HG03469 (cell line): ENCODE results near the gene RAPGEF6.
A peak's percentile ranks its signal among the peaks of the same experiment; 100 is the strongest.

Experiments
- ATAC-seq: cut with Tn5 transposase; IDR thresholded peaks from one replicate; pipeline ENCODE4 v1.9.1; 2021; ENCODE audit warnings: mild to moderate bottlenecking, moderate library complexity, moderate number of reproducible peaks; ENCODE audit not compliant: unreplicated experiment

Gene RAPGEF6

DNA sequence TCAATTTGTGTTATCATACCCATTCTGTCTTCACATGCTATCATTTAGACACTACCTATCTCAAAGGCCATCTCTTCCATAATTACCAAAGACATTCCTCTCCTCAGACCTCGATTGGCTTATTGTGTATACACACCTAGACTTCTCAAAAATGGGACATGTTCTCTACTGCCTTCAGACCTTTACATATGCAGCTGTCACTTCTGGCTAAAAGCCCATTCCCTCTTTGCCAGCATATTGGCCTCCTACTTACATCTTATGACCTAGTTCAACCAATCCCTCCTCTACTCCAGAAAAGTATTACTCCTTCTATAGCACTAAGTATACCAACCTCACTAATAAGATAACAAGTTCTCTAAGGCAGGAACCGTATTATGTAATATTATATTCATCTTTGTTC, 84.4 kb downstream of the RAPGEF6 start:
- ATAC-seq, result no peak

GRCh38 chr5:131548176-131548575, 86.9 kb downstream of the RAPGEF6 start:
- no peak for ATAC-seq

DNA sequence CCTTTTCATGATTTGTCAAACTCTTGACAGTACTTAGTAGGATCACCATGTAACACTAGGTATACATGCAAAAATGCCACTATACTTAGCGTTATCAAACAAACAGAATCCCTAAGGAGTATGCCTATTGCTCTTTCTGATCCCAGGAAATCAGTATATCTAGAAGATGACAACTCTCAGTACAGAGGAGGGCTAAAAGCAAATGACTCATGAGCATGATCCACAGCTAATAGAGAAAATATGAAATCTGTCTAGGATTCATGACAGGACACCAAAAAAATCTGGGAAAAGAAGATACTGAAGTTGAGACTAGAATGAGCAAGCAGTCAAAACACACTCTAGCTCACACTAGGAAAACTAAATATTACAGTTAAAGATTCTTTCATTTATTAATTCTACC, 89.2 kb downstream of the RAPGEF6 start:
- no peak for ATAC-seq

- ATAC-seq, result no peak
Measured at GRCh38 chr5:131542723-131543122, 92.3 kb downstream of the RAPGEF6 start.

DNA sequence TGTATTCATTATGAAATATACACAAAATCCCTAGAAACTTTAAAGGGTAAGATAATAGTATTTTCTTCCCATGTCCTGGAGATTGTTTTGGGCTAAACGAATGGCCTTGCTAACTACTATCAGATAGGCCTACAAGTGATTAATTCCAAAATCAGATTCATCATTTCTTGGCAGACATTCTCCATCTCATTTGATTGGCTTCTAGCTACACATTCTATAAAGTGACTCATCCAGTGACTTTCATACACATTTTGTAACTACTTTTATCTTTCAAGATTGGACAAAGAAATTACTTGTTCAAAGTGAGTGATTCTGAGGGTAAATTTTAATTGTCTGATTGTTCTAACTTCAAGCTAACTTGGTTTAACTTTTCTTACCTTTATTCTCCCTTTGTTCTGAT, 93.3 kb downstream of the RAPGEF6 start:
- ATAC-seq, result no peak

GRCh38 chr5:131541071-131541470, 94.0 kb downstream of the RAPGEF6 start:
- ATAC-seq, result no peak

- ATAC-seq, result no peak
Measured at GRCh38 chr5:131539251-131539650, 95.8 kb downstream of the RAPGEF6 start.

DNA sequence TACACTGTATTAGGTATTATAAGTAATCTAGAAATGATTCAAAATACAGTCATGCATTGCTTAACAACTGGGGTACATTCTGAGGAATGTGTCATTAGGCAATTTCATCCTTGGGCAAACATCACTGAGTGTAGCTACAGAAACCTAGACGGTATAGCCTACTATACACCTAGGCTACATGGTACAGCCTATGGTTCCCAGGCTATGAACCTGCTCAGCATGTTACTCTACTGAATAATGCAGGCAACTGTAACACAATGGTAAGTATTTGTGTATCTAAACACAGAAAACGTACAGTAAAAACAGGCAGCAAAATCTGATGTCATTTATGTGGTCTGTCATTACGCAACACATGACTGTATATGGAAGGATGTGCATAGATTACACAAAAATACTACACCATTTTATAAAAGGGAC, 96.8 kb downstream of the RAPGEF6 start:
- no peak for ATAC-seq

DNA sequence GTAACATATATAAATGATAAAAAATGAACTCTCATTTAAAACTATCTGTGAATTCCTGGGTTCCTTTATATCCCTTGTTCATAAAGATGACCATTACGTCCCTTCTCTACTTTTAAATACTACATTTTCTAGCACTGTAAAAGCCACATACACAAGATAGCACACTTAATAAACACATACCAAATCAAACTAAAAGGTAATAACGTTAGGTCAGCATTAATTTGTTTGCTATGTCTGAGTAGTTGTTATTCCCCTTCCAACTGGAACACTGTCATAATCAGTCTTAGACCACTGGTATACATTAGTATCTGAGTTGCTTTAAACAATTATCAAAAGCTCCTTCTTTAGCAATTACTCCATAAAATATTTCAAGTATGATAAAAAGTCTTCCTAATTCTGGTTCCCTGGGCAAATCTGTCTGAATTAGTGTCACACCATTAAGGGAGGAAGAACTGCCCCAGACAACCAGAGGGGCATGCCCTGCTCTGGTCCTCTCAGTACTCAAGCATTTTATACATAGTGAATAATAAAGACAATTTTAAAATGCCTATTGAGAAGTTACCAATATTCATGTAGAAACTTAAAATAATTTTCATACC, 98.1 kb downstream of the RAPGEF6 start:
- no peak for ATAC-seq

- ATAC-seq, result peak; percentile 84
Measured at GRCh38 chr5:131536211-131536826, 98.7 kb downstream of the RAPGEF6 start.

- no peak for ATAC-seq
Measured at GRCh38 chr5:131534974-131535373, 100.1 kb downstream of the RAPGEF6 start.

- no peak for ATAC-seq
Measured at GRCh38 chr5:131533836-131534235, 101.2 kb downstream of the RAPGEF6 start.

DNA sequence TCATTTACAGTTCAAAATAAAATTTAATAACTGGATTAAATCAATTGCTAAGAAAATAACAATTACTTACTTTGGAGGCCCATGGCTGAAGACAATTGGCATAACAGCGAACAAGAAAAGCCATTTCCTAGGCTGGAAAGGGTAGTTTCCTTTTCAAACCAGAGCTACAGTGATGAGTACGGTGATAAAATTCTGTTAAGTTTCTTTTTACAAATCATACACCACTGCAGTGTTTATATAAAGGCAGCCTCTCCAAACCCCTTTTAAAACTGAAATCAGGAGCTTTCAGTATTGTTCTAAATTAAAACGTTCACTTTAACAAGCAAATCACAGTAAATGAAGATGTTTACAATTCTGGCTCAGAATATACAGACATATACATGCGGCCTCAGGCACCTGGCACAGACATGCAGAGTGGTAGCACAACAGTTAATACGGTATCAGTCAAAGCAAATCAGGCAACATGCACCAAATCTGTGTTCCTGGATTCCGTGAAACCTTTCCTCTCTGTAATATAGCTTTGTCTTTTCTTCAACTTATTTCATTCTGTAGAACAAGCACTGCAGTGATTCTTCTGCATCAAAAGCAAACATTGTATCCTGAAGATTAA, 102.9 kb downstream of the RAPGEF6 start:
- no peak for ATAC-seq

DNA sequence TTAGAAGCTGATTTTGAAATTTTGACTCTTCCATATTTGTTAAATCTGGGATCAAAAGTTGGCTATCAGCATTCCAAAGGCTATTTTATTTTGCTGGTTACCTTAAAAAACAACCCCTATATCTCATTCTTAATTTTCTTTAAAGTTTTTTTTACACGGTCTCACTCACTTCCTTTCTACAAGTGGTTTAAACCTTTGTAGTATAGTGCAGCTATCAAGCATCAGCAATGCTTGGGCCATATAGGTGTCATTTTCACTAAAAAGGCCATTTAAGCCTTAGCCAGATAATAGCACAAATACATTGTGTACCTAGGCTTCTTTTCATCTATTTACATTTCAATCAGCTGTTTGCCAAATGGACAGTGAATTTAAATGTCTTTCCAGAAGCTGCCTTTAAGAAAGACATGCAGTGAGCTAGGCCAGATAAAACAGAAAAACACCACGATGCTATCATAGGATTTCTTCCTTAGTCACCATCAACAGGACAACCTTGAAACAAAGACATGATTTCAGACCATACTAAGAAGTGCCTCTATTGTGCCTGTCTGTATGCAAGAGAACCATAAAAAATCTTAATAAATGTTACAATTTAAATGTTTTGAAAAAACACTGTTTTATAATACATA, 104.2 kb downstream of the RAPGEF6 start:
- no peak for ATAC-seq

GRCh38 chr5:131528682-131529081, 106.3 kb downstream of the RAPGEF6 start:
- no peak for ATAC-seq

DNA sequence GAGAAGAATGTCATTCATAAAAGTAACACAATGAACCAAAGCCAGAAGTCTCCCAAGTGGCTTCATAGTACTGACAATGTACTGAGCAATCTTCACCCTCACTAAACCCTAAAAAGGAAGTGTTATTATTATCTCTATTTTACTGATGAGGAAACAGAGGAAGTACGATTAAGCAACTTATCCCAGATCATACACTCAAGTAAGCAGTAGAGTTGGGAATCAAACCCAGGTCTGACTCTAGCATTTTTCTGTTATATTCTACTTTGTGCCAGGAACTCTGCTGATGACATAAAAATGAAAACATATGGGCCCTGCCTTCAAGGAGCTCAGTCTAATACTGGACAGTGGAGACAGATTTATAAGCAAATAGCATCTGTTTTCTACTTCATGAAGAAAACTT, 109.2 kb downstream of the RAPGEF6 start:
- ATAC-seq, result no peak

DNA sequence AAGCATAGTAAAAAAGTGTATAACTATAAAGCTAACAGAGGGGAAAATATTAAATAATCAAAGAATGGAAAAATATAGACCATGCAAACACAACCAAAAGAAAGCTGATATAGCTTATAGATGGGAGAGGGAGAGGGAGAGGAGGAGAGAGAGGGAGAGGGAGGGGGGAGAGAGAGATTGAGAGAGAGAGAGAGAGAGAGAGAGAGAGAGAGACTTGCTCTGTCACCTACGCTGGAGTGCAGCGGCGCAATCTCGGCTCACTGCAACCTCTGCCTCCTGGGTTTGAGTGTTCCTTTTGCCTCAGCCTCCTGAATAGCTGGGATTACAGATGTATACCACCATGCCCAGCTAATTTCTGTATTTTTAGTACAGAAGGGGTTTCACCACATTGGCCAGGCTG, 110.6 kb downstream of the RAPGEF6 start:
- no peak for ATAC-seq

DNA sequence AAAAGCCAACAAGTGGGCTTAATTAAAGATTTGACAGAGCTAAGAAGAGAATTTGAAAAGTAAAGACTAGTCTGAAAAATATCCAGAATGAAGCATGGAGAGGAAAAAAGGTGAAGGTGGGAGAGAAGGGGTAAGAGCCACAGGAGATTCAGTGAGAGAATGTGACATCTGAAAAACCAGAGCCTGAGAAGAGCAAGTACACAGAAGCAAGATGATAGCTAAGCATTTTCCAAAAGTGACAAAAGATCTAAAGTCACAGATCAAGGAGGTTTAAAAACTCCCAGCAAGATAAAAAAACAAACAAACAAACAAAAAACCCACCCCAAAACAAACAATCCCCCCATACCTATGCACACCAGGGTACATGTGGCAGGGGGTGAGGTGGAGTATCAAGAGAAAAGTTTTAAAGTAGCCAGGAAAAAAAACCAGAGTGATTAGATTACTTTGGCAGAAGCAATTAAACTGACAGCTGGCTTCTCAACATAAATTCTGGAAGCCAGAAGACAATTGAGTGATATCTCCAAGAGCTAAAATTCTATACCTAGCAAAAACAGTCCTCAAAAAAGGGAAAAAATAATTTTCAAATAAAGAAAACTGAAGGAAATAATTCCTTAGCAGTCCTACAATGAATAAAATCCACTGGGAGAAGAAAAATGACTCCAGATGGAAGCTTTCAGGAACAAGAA, 111.4 kb downstream of the RAPGEF6 start:
- ATAC-seq, result no peak

- no peak for ATAC-seq
Measured at GRCh38 chr5:131521252-131521651, 113.8 kb downstream of the RAPGEF6 start.

DNA sequence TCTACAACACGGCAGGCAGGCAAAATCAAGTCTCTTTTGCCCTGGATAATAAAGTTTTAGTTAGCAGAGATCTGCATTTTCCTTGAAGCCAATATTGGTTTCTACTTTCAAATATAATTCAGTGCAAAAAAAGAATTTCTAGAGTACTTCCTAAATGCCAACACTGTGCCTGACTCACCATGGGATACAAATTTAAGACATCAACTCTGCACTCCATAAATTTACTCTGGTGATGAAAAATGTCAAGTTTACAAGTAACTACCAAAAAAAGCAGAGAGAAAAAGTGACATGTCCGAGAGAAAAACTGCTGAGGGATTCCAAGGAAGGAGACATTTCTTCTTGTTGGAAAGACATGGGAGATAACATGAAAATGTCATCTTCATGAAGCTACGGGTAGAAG, 119.7 kb downstream of the RAPGEF6 start:
- ATAC-seq, result no peak
